ENCODE data around the gene LMO1. TPM values are rescaled to one million over a fixed set of nuclear protein-coding genes. Genes with fewer than 3 reads are reported as not detected.

LMO1 gene
- total and polyA plus RNA-seq, 9 of the 15 experiments (the other 6 are each of a cell fraction or from before 2014, with no cell fraction given), result not detected

DNA sequence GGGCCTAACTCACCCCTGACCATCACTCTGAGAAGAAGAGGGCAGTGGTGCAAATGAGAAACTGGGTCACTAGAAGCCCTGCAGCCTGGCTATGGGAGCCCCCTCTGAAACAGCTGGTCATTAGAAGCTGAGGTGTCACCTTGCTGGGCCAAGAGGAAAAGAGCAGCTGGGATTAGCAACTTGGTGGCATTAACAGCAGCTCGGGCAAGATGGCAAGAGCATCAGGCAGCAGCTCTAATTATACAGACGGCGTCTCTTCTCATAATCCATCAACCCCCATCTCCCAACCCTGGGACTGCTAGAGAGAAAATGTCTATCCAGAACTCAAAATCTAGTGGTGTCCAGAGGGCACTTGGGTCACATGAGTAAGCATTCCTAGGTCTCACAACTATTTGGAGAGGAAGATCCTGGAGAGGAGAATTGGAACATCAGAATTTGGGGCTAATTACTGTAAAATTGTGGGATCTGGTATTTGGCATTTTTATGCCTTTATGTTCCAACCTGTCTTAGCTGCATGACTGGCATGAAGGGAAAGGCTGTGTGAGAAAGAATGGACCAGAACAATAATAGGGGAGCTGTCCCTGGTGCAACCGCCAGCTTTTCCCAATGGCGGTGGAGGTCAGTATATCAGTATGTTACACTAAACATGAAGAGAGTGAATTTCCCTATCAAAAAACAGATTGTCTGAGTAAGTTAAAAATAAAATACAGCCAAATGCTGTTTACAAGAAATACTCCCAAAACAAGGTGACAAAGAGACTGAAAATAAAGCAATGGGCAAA, 7.6 kb upstream of the LMO1 start (continued):
- TF ChIP-seq, protein P1, sequence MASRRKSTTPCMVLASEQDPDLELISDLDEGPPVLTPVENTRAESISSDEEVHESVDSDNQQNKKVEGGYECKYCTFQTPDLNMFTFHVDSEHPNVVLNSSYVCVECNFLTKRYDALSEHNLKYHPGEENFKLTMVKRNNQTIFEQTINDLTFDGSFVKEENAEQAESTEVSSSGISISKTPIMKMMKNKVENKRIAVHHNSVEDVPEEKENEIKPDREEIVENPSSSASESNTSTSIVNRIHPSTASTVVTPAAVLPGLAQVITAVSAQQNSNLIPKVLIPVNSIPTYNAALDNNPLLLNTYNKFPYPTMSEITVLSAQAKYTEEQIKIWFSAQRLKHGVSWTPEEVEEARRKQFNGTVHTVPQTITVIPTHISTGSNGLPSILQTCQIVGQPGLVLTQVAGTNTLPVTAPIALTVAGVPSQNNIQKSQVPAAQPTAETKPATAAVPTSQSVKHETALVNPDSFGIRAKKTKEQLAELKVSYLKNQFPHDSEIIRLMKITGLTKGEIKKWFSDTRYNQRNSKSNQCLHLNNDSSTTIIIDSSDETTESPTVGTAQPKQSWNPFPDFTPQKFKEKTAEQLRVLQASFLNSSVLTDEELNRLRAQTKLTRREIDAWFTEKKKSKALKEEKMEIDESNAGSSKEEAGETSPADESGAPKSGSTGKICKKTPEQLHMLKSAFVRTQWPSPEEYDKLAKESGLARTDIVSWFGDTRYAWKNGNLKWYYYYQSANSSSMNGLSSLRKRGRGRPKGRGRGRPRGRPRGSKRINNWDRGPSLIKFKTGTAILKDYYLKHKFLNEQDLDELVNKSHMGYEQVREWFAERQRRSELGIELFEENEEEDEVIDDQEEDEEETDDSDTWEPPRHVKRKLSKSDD (conservative IDR thresholded peaks at IDR 0.05; ENCODE audit: low read length), result no peak
- TF ChIP-seq YBX1 (IDR thresholded peaks at IDR 0.05) (no peak), ZEB2 (IDR thresholded peaks at IDR 0.05) (no peak), ARID1B (IDR thresholded peaks at IDR 0.05) (no peak)

DNA sequence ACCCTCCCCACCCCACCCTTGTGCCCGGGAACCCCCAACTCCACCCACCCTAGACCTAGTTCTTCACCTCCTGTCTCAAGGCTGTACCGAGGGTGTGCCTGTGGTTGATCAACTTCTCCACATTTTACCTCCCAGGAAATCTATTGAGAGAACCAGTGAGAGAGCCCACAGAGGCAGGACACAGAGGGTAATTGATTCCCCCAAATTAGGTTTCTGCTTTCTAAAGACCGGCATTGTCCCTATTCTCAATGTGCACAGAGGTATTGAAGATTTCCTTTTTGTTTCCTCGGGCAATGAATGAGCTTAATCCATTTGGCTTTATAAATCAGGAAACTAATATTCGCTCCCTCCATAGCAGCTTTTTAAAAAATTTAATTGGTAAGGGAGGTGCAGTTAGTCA, 6.0 kb upstream of the LMO1 start:
- CTCF ChIA-PET (ENCODE audit: low intra/inter-chr PET ratio), result no interaction called here
- Histone ChIP-seq H3K27ac (ENCODE audit: extremely low read depth, low read depth, low read length) (no peak overlapping the region), H3K36me3 (ENCODE audit: control insufficient read depth, insufficient read depth, low read length) (no peaks in the 10 kb centered on the region), H3K79me2 (ENCODE audit: control insufficient read depth, insufficient read depth, low read length) (no peaks in the 10 kb centered on the region), H3K9ac (ENCODE audit: insufficient read depth in 1 of 2, low read depth in 2 of 2, low read length in 2 of 2) (no peak overlapping the region), H3K9me3 (replicated peaks; ENCODE audit: control insufficient read depth, insufficient read depth, low read depth, low read length) (no peaks in the 10 kb centered on the region), H3K27me3 (ENCODE audit: control insufficient read depth in 2 of 2, insufficient read depth in 2 of 2, low read length in 2 of 2) (peaks cover 0 to 37% of the 10 kb centered on the region in 2 experiments; a peak in 4 of 5 replicates), H3K9me1 (ENCODE audit: control insufficient read depth, insufficient read depth, low read length) (no peaks in the 10 kb centered on the region), H3K4me1 (replicated peaks in 1 of 2; ENCODE audit: control insufficient read depth in 2 of 2, insufficient read depth in 2 of 2, low read length in 2 of 2) (no peaks in the 10 kb centered on the region), H4K20me1 (replicated peaks; ENCODE audit: control insufficient read depth, insufficient read depth, low read length) (0 out of 2 replicates have a peak, but pooled peaks cover 4% of the 10 kb centered on the region), H3K4me2 (ENCODE audit: insufficient read depth, low read length) (no peak overlapping the region), H3K4me3 (no peak overlapping the region), H2AFZ (ENCODE audit: low read depth, low read length) (no peak overlapping the region)
- DNase-seq (ENCODE audit: extremely low read depth in 1 of 4, low spot score in 3 of 4) (no peak), ATAC-seq (no peak), FAIRE-seq (no peak)
- in situ Hi-C loops (cut with MboI) (no loop called here), intact Hi-C loops (cut with micrococcal nuclease) (no loop called here)
- 2% methylated on average over 5 of the region's 5 CpGs for WGBS (ENCODE audit: insufficient coverage, low coverage, missing lambda C conversion rate)
- BruUV-seq (replicated peaks), result no TSS peak
- POLR2A ChIA-PET, result no interaction called here
- TF ChIP-seq DACH1 (IDR thresholded peaks at IDR 0.05; ENCODE audit: partially characterized antibody), result no peak
- TF ChIP-seq, protein P2, sequence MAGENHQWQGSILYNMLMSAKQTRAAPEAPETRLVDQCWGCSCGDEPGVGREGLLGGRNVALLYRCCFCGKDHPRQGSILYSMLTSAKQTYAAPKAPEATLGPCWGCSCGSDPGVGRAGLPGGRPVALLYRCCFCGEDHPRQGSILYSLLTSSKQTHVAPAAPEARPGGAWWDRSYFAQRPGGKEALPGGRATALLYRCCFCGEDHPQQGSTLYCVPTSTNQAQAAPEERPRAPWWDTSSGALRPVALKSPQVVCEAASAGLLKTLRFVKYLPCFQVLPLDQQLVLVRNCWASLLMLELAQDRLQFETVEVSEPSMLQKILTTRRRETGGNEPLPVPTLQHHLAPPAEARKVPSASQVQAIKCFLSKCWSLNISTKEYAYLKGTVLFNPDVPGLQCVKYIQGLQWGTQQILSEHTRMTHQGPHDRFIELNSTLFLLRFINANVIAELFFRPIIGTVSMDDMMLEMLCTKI (IDR thresholded peaks at IDR 0.05; ENCODE audit: partially characterized antibody), result no peak
- TF ChIP-seq SIX5 (IDR thresholded peaks at IDR 0.05; ENCODE audit: borderline replicate concordance in 1 of 2, insufficient read depth in 1 of 2, low read depth in 1 of 2, low read length in 2 of 2), result no peak
- TF ChIP-seq, protein P3, sequence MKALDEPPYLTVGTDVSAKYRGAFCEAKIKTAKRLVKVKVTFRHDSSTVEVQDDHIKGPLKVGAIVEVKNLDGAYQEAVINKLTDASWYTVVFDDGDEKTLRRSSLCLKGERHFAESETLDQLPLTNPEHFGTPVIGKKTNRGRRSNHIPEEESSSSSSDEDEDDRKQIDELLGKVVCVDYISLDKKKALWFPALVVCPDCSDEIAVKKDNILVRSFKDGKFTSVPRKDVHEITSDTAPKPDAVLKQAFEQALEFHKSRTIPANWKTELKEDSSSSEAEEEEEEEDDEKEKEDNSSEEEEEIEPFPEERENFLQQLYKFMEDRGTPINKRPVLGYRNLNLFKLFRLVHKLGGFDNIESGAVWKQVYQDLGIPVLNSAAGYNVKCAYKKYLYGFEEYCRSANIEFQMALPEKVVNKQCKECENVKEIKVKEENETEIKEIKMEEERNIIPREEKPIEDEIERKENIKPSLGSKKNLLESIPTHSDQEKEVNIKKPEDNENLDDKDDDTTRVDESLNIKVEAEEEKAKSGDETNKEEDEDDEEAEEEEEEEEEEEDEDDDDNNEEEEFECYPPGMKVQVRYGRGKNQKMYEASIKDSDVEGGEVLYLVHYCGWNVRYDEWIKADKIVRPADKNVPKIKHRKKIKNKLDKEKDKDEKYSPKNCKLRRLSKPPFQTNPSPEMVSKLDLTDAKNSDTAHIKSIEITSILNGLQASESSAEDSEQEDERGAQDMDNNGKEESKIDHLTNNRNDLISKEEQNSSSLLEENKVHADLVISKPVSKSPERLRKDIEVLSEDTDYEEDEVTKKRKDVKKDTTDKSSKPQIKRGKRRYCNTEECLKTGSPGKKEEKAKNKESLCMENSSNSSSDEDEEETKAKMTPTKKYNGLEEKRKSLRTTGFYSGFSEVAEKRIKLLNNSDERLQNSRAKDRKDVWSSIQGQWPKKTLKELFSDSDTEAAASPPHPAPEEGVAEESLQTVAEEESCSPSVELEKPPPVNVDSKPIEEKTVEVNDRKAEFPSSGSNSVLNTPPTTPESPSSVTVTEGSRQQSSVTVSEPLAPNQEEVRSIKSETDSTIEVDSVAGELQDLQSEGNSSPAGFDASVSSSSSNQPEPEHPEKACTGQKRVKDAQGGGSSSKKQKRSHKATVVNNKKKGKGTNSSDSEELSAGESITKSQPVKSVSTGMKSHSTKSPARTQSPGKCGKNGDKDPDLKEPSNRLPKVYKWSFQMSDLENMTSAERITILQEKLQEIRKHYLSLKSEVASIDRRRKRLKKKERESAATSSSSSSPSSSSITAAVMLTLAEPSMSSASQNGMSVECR (CRISPR knock-in tag; IDR thresholded peaks at IDR 0.05), result no peak
- TF ChIP-seq, protein P4, sequence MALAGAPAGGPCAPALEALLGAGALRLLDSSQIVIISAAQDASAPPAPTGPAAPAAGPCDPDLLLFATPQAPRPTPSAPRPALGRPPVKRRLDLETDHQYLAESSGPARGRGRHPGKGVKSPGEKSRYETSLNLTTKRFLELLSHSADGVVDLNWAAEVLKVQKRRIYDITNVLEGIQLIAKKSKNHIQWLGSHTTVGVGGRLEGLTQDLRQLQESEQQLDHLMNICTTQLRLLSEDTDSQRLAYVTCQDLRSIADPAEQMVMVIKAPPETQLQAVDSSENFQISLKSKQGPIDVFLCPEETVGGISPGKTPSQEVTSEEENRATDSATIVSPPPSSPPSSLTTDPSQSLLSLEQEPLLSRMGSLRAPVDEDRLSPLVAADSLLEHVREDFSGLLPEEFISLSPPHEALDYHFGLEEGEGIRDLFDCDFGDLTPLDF (CRISPR knock-in tag; IDR thresholded peaks at IDR 0.05), result no peak
- no peak for TF ChIP-seq SMARCC2 (IDR thresholded peaks at IDR 0.05; ENCODE audit: low read depth)
- TF ChIP-seq ZKSCAN3 (CRISPR knock-in tag; IDR thresholded peaks at IDR 0.05), result no peak
